Mesenteric fat pad (tissue), 1 donor: ENCODE data around the gene SLF2. TPM values are rescaled to one million over a fixed set of nuclear protein-coding genes. Genes with fewer than 3 reads are reported as not detected.

ENCODE experiments used
- DNase-seq: peaks from one replicate; pipeline ENCODE4 v3.0.0-alpha.2; 2020; ENCODE audit warnings: low spot score
- total RNA-seq: library from RNA; stranded (reverse); fragmentation: NEBNext Ultra II Directional; extraction: Animal tissue kit (Norgen Biotek cat#: 25700); gene quantifications from one replicate; pipeline ENCODE4 v1.2.1, GENCODE V29; 2021
- donor health status: DM: yes; HTN: yes; CAD: no.

Gene SLF2
- total RNA-seq, 1 donor from 2014 or later: 18.4 TPM

GRCh38 chr10:100899171-100899570, 13.6 kb upstream of the SLF2 start:
- no peak for DNase-seq

GRCh38 chr10:100901051-100901450, 11.7 kb upstream of the SLF2 start:
- no peak for DNase-seq

DNA sequence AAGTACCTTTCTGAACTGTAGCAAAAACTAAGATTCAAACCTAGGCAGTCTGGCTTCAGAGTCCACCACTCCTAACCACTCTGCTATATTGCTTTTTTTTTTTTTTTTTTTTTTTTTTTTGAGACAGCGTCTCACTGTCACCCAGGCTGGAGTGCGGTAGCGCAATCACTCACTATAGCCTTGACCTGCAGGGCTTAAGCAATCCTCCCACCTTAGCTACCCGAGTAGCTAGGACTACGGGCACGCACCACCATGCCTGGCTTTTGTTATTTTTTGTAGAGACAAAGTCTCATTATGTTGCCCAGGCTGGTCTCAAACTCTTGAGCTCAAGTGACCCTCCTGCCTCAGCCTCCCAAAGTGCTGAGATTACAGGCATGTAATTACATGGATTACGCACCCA, 10.1 kb upstream of the SLF2 start:
- no peak for DNase-seq

GRCh38 chr10:100904917-100905316, 7.8 kb upstream of the SLF2 start:
- DNase-seq: no peak

DNA sequence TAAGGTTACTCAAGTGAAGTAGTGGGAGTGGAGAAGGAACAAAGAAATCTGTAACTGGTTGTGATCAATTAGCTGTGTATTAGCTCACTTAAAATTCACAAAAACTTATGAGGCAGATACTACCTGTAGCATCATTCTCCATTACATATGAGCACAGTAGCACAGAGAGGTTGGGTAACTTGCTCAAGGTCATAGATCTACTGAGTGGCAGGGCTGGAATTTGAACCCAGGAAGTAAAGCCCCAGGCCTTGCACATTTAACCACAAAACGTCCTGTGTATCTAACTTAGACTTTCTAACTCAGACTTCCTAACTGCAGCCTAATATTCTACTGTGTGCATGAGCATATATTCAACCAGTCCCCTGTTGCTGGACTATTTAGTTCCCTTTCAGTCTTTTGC, 5.6 kb upstream of the SLF2 start:
- DNase-seq: no peak

GRCh38 chr10:100907773-100908363, 4.9 kb upstream of the SLF2 start:
- DNase-seq: no peak

DNA sequence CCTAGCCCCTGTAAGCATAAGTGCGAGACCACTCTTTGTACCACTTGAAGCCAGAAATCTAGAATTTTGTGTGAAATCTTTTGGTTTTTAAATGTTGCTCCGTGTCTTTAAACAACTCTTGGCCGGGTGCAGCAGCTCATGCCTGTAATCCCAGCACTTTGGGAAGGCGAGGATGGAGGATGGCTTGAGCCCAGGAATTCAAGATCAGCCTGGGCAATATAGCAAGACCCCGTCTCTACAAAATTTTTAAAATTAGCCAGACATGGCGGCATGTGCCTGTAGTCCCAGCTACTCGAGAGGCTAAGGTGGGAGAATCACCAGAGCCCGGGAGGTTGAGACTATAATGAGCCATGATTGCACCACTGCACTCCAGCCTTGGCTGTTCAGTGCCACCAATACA, 4.4 kb upstream of the SLF2 start:
- DNase-seq: no peak

DNA sequence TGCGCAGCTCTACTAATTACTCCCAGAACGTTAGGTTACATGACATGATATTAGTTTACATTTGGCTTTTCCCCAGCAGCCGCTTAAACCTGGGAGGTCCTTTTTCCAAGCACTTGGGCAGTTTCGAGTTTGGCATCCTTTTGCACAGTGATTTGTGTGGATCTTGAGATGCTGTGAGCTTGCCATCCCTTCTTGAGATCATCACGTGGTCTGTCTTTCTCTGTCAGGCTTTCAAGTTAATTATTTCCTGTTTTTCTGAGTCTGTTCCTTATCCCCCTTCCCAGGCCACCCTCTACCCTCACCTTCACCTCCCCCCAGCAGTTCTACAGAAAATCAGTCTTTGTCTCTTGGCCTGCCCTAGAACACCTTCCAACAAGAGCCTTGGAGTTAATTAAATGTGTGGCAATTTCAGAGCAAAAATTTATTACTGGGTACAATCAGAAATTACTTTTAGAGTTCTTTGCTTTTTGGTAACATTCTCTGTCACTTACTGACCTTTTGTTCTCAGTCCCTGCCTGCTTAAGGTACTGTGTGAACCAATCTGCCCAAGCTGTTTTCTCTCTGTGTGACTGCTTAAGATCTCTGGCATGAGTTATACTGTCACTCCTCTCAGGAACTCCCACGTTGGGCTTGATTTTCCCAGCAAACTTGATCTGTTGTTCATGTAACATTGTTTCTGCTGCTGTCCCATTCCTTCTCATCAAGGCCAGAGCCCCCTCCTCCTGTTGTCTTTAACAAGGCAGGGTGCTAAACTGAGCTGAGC, 3.1 kb upstream of the SLF2 start:
- DNase-seq: no peak

GRCh38 chr10:100911472-100911871, 1.3 kb upstream of the SLF2 start:
- no peak for DNase-seq

- no peak for DNase-seq
Measured at GRCh38 chr10:100912013-100912604, 654 bp upstream of the SLF2 start.

DNA sequence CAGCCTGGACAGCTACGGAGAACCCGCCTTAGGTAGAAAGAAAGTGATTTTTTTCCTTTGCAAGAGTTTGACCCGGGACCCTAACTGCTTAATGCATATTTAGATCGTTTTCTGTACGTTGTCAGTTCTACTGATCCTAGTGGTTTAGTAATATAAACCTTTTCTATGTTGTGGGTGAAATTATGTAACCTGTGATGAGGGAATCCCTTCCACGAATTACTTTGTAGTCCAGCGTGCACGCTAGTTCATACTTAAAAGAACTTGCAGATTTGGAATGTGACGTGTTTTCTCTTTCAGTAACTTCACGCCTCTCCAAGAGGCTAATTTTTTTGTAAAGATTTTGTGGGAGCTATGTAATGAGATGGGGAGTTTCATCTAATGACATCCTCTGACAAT, 705 bp downstream of the SLF2 start:
- DNase-seq: no peak

DNA sequence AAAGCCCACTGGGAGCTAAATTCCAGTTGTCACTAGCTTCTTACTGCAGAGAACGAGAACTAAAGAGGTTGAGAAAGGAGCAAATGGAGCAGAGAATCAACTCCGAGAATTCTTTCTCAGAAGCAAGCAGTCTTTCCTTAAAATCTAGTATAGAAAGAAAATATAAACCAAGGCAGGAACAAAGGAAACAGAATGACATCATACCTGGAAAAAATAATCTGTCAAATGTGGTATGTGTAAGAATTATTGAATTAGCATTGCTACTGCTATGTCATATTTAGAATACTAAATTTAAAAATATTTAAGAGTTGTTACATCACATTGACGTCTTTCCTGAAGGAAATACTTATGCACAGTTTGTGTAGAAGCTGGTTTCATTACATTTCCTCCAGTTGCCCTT, 4.3 kb downstream of the SLF2 start:
- no peak for DNase-seq

- DNase-seq: no peak
Measured at GRCh38 chr10:100923580-100923979, 10.8 kb downstream of the SLF2 start.

GRCh38 chr10:100927266-100927665, 14.5 kb downstream of the SLF2 start:
- DNase-seq: no peak

DNA sequence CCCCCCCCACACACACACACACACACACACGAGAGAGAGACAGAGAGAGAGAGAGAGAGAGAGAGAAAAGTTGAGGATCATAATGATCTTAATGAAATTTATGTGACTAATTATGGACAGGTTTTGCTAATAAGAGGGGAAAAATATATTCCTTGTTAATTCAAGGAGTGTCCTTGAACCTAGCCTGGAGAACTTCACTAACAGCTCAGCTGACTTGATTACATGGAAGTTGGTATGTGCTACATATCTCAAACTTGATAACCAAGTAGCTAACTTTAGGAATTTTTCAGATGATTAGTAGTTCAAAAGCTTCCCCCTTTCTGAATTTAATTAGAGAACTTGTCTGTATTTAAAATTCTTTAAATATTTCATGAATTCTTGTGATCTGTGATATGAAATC, 15.3 kb downstream of the SLF2 start:
- DNase-seq: no peak

- DNase-seq: no peak
Measured at GRCh38 chr10:100930368-100930767, 17.6 kb downstream of the SLF2 start.

- no peak for DNase-seq
Measured at GRCh38 chr10:100934084-100934659, 21.4 kb downstream of the SLF2 start.

DNA sequence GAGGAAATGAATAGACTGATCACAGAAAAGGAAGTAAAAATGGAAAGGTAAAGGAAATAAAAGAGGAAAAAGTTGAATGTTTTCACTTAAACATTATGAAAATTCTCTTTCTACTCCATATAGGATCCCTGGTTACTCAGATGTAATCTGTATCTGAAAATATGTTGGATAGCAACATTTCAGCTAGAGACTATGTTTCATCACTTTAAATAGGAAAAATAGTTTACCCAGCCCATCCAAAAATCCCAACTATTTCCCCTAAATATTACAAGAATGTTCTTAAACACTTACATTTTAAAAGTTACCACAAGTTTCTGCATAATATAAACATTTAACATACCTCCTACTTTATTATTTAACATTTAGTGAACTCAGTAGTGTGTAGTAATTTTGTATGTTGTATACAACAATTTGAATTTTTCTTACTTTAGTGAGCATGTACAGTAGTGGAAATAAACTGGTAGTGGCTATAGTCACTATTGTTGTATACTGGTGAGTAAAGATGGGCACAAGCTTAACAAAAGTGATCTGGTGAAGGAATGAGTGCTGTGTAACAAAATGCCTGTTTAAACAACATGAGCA, 27.1 kb downstream of the SLF2 start:
- DNase-seq: no peak

DNA sequence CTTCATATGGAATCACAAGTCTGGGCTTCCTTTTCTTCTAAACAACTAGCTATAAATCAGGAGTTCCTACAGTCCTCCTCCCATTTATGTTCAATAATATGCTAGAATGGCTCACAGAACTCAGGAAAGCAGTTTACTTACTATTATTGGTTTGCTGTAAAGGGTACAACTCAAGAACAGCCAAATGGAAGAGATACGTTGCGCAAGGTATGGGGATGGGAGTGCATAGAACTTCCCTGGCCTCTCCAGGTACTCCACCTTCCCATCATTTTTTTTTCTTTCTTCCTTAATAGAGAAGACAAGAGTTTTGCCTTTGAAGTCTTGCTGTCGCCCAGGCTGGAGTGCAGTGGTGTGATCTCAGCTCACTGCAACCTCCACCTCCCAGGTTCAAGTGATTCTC, 29.5 kb downstream of the SLF2 start:
- no peak for DNase-seq

DNA sequence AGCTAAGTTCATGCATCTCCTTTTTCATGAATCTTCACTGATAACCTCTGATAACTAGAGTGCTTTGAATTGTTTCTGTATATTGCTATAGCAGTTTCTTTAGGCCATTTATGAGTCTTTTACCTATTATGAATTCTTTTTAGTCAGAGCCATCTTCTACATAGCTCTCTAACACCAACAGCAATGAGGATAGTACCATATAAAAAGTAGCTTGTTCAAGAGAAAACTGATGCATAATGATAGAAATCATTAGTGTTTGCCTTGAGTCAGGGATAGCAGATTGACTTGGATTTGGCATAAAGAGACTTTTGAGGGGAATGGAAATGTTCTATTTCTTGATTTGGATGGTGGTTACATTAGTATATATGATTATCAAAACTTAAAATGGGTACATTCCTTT, 30.7 kb downstream of the SLF2 start:
- no peak for DNase-seq

GRCh38 chr10:100945754-100946153, 33.0 kb downstream of the SLF2 start:
- no peak for DNase-seq

- DNase-seq: no peak
Measured at GRCh38 chr10:100948916-100949315, 36.2 kb downstream of the SLF2 start.
